ENCODE measurements around the gene GPR84. TPM values are rescaled to one million over a fixed set of nuclear protein-coding genes. Genes with fewer than 3 reads are reported as not detected.

The GPR84 gene
- total RNA-seq = not detected in 2 replicates
- polyA plus RNA-seq (2012) = not detected

DNA sequence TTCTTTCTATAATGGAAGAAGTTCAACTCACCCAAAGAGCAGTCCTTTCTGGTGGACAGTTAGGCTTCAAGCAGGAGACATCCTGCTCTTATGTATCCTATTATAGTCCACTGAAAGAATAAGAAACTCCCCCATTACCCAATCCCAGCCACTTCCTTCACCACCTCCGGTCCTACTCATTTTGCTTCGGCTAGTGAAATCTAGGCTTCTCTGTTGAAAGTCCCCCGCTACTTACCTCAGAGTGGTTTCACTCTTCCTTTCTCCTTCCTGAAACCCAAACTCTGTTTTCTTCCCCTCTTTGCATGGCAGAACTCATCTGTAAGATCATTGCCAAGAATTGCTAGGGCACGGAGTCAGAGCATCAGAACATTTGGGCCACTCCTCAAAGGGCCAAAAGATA, at the start of gene GPR84:
Gene GPR84 (minus strand): TSS at position 74 of the 400 bp plus-strand sequence. CDS start 635 bp downstream, outside the sequence.
- DNase-seq (ENCODE audit: low read depth) = no peak

DNA sequence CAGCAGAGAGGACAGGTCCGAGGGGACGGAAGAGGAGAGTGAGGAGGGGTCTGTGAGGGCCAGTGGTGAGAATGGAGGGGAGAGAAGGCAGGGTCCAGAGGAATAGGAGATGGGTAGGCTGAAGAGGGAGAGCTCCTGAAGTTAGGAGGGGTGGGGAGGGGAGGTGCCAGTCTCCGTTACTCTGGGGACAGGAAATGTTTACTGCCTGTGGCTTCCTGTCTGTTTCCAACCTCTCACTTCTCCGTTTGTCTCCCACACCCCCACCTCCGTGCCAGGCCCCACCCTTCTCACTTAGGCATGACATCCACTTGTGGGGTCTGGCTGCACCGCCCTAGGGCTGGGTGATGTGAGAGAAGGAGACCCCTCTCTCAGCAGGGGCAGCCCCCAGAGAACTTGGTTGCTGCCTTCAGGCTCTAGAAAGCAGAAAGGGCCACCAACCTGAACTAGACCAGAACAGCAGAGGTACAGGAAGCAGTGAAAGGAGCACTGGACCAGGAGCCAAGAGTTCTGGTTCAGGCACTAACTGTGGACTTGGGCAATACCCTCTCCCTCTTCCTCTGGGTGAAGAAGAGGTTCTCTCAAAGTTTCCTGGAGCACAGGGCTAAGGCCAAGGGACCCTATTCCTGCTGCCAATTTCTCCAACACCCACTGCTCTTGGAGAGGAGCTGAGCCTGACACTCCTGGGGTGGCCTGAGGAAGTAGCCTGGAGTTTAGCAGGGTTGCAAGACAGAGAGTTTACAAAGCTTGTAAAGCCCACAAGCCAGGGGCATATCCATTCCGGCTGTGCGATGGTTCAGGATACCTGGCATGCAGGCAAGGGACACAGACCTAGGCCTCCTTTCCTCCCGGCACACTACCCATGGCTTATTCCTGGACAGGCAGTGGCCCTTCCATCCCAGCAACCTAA, 49.3 kb upstream of the GPR84 start:
- DNase-seq (ENCODE audit: low read depth) = peak; percentile 52

DNA sequence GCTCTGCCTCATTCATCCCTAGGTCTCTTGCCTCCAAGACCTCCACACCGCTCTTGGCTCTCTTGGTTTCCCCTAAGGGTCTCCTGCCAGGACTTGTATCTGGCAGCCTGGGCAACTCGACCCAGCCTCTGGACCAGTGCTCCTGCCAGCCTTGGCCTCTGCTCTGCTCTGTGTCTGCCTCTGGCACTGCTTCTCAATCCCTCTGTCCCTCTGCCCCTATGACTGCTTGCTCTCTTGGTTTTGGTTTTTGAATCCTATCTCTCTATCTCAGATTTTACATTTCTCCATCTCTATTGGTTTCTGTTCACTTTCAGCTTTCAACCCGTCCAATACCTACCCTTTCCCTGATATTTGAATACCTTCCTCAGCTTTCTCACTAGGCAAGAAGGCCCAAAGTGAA, 48.5 kb upstream of the GPR84 start:
- DNase-seq (ENCODE audit: low read depth) = peak; percentile 27

DNA sequence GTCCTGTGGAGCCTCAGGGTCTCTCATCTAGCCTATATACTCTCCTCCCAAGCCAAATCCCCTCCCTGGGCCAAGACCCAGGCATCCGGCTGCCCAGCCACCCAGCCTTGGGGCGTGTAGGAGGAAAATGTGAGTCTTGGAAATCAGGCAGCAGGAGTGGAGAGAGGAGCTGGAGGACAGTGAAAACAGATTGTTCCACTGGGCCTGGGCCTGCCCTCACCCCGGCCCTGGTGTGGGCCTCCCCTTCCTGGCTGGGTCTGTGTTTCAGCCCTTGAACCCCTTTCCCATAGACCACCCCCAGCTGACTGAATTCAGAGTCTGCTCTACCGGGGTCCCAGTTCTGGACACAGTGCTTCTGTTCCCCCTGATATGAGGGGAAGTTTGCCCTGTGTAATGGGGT, 48.1 kb upstream of the GPR84 start:
- DNase-seq (ENCODE audit: low read depth) = no peak

DNA sequence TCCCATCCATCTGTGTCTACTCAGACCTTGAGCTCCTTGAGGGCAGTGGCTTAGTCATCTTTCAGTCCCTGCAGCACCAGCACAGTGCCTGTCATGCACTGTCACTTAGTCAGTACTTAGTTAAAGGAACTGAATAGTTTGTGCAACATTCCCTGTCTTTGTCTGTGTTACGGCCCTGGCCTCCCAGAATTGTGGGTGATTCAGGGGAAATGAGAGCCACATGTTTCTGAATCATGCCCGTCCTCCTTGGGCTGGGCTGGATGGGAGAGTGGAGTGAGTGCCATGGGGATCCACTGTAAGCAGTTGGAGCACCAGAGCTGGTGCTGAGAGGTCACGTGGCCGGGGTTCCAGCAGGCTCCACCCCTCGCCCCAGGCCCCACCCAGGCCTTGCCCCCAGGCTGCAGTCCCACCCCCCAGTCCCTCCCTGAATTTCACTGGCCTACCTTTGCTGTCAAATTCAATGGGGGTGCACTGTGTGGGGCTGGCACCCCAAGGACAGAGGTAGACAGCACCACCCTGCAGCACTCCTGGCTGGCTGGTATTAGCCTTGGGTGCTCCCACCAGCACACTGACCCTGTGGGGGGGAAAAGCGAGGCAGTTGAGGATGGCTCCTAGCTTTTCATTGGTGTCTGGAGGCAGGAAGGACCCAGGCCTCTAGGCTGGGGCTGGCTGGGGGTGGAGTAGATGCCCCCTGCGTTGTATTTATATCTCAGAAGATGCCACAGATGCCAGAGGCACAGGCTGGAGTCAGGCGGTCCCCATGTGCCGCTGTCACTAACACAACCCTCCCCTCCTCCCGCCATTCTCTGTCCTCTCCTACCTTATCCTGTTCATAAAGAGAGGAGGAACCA, 47.3 kb upstream of the GPR84 start:
- DNase-seq (ENCODE audit: low read depth) = peak; percentile 87

DNA sequence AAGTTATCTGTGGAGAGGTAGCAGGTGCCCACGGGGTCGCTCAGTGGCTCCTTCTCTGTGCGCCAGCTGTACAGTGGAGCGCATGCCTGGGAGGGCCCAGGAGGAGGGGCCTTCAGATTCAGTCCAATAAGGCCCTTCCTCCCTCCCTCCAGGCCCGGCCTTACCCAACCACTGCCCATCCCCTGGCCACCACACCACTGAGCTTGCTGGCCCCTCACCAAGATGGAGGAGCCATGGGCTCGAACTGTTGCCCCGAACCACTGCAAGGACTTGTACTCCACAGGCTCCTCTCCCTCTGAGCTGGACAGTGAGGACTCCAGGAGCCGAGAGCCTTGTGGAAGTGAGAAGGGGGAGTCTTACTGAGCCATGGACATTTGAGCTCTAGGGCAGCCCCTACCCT, 45.0 kb upstream of the GPR84 start:
- DNase-seq (ENCODE audit: low read depth) = no peak

DNA sequence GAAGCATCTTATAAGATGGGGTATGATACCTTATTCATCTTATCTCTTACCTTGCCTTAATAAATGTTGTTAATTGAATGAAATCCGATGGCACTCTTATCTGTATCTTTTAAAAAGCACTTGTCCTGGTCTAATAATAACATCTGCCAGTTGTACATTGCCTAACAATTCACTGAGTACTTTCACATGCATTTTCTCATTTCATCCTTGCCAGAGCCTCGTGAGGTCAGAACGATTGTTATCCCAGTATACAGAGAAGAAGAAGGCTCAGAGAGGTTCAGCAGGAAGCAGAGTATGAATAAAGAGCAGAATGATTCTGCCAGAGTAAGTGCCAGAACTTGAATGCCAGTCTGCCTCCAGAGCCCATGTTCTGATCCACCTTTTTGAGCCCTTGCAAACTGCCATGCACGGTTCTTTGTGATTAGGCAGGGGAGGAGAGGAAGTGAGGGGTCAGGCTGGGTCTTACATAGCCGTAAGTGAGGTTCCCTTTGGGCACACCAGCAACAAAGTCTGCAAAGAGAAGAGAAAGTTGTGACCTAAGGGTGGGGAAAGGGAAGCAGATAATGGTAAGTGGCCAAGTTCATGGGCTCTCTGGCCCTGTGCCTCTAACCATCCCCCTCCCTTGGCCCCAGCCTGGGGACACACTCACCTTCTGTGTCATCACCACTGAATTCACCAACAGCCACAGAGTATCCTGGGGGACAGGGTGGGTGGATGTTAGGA, 43.1 kb upstream of the GPR84 start:
- DNase-seq (ENCODE audit: low read depth) = no peak

DNA sequence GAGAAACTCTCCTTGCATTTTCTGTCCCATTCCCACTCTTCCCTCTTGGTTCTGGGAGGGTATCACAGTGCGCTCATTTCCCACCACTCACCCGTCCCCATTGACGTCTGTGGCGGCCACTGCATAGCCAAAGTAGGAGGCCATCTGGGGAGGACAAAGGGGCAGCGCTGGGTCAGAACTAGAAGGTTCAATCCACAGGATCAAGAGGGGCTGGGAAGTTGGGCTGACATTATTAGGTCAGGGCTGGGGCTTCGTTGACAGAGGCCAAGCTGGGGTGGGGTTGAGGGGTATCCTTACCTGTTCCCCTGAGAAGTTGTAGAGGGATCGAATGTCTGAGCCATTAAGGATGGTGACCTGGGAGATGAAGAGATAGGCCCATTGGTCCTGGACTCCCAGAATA, 41.3 kb upstream of the GPR84 start:
- no peak for DNase-seq (ENCODE audit: low read depth)

DNA sequence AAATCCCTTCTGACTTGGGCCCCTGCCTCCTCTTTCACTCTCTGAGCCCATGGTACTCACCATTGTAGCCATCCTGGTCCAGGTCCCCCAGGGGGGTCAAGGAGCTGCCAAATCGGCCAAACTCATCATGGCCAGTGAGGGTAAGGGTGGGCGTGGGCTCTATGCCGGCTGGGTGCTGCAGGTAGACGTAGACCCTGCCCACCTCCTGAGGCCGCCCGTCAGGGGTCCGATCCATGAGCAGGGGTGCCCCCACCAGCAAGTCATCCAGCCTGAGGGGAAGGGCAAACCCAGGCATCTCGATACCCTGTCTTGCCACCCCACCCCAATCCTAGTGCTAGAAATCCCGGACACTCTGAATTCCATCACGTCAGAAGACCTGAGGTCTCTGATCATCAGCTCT, 40.8 kb upstream of the GPR84 start:
- no peak for DNase-seq (ENCODE audit: low read depth)

DNA sequence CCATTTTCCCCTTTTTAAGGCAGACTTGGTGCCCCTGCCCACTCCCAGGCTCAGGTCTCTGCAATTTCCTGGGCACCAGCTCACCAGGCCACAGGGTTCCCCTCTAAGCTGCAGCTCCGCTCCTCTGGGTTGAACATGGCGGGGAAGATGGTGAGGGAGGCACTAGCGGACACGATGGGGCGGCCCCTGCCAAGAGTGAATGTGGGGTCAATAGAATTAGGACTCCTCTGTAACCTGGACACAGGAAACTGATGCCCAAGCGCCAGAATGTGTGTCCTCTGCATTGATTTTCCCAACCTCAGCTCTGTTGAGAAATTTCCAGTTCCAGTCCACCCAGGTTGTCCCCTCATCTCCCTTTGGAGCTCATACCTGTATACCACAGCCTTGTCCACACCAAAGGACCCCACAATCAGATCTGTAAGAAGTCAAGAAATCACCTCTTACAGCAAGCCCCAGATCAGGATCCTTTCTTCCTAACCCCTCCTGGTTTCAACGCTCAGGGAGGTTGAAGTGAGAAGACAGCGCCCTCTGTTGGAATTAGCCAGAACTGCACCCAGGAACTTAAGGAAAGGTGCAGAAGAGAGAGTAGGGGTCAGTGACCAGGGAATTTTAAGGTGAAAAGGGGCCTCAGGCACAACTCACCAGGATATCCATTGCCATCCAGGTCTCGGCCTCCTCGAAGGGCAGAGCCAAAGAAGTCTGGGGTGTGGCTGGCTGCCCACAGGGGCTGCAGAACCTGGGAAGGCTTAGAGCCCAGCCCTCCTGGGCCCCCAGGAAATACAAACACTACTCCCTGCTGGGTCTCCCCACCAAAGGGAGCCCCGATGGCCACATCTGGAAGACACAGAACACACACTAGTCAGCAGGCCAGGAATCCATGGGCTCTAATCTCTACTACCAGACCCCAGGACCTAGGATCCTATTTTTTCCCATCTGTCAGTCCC, 40.0 kb upstream of the GPR84 start:
- DNase-seq (ENCODE audit: low read depth) = peak; percentile 69

DNA sequence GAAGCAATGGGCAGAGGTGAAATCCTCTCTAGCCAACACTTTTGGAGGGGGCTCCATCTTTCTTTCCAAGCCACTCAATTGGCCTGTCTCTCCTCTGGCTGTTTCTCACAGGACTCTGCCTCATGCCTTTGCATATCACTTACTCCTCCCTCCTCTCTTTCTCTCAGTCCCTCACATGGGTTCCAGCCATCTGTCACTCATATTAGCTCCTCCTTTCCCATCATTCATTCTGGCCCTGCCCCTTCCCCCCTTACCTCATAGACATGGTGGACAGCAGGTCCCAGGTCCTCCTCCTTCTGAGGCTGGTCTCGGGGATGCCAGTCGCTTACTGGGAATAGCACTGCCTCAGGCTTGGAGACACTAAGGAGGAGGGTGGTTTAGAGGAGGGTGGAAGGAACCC, 36.8 kb upstream of the GPR84 start:
- DNase-seq (ENCODE audit: low read depth) = no peak

DNA sequence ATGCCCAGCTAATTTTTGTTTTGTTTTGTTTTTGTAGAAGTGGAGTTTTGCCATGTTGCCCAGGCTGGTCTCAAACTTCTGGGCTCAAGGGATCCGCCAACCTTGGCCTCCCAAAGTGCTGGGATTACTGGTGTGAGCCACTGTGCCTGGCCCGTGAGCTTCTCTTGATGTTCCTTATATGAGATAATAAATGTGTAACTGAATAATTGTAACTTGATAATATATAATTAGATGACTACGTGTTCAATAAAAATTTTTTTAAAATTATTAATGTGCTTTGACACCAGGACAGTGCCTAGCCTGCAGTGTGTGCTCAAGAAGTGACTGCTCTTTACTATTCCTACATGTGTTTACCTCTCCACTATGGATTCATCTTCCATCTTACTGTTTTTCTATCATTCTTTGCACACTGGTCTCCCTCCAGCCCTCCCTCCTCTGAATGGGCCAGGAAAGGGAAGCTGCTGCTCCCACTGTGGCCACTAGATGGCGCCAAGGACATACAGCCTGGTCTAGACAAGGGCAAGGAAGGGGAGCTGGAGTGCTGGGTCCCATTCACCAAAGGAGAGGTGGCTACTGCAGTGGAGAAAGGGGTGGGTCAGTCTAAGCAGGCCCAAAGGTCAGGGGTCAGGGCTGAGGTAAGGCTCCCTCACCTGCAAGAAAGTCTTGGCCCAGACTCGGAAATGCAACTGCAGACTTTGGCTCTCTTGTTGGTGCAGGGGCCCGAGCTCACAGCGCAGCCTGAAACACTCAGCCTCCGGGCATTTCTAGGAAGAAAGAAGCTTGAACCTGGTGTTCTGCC, 34.9 kb upstream of the GPR84 start:
- peak; percentile 91 for DNase-seq (ENCODE audit: low read depth)

DNA sequence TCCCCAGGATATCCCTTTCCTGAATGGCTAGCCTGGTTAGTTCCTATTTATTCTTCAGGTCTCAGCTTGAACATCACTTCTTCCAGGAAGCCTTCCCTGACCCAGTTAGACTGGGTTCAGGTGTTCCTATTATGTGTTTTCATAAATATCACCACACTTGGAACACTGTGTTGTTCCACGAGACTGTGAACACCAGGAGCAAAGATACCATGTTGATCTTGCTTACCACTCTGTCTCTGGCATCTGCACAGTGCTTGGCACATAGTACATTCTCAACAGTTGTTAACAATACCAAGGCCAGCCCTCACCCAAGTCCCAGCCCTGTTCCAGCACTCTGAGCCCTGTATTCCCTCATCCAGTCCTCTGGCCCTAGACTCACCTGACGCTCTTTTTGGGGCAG, 33.9 kb upstream of the GPR84 start:
- no peak for DNase-seq (ENCODE audit: low read depth)

DNA sequence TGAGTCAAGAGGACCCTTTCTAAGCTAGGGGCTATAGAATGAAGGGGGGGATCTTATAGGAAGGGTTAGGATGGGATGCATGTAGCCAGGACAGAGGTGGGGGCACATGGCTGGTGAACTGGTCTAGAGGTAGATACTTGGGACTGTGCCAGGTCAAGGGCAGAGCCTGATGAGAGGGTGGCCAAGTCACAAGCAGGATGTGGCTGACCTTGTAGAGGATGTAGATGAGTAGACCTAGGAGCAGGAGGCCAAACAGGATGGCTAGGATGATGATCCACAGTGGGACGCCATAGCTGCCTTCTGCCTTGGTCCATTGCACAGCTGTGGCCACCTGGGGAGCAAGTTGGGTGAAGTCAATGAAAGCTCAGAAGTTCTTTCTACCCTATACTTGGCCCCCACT, 32.9 kb upstream of the GPR84 start:
- DNase-seq (ENCODE audit: low read depth) = no peak

DNA sequence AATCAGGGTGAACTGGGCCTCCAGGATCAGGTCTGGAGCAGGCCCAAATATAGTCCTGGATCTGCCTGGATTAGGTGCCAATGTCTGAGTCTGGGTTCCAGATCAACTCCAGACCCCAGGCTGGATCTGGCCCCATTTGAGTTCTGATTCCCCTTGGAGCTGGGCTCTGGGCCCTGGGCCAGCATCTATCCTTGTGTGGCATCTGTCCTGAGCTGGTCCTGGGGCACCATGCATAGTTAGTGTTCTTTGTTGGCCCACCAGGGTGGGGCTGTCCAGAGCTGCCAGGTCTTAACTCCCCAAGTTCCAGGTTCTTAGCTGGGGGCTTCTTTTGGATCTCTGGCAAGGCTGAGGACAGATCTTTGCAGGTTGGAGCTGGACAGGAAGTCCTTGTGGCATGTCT, 31.3 kb upstream of the GPR84 start:
- DNase-seq (ENCODE audit: low read depth) = no peak

DNA sequence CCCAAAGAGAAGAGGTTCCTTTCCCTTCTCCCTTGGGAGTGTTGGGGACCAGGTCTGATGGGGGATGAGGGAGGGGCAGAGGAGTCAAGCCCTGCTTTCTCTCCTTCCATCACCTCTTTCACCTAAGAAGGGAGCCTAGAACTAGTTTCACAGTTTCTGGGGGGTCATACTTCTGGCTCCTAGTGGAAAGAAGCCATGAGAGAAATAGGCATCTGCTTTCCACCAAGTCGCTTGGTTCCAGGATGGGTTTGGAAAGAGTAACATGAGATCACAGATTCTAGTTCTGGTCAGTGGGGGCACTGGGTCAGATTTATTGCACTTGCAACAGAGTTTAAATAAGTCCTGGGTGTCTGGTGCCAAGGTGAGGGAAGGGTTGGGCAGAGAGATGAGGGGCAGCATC, 30.7 kb upstream of the GPR84 start:
- no peak for DNase-seq (ENCODE audit: low read depth)

DNA sequence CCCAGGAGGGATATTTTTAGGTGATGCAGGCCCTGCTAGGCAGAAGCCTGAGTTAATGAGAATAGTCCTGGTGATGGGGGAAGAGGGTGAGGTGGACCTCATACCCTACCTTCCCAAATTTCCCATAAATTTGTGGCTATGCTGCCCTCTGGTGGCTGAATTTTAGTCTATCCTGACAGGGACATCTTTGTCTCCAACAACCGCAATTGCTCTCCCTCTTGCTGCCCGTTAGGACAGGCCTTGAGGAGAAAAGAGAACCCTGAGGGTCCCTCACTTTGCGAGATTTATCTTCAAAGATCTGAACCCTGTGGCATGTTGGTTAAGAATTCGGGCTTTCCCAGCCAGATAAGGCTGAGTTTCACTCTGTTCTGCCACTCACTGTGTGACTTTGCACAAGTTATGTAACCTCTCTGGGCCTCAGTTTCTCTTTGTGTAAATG, 30.0 kb upstream of the GPR84 start:
- peak; percentile 70 for DNase-seq (ENCODE audit: low read depth)

DNA sequence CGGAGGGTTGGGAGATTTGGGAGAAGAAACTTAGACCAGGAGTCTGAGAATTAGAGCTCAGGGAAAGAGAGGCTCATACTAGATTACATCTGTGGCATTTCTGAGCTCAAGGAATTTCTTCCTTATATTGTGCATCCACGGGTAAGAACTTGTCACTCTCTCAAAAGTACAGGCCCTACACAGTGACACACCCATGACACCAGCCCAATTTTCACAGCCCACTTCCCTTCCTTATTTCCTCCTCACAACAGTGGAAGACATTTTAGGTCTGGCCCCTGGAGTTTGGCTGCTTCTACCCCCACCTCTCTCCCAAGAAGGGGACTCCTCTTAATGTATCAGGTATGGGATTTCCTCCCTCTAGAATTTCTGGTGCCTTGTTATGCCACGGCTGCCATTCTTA, 29.5 kb upstream of the GPR84 start:
- DNase-seq (ENCODE audit: low read depth) = no peak

DNA sequence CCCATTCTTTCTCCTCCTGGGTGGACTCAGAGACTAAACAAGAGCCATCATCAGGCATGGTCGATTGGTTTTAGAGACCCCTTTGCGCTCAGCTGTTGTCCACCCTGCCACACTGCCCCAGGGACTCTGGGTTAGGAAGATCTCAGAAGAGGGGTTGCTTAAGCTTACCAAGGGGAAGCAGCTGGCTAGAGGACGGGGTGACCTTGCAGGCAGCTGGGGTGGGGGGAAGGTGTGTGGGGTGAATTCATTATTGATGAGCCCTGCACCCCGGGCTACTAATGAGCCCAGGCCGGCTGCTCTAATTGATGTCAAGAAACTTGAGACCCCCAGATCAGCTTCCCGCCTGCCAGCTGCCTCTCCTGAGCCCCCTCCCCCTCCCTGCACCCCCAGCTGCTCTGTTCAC, 28.9 kb upstream of the GPR84 start:
- no peak for DNase-seq (ENCODE audit: low read depth)

Measured in myocyte (in vitro differentiated cells).